ENCODE results near the gene TRAF3. TPM values are rescaled to one million over a fixed set of nuclear protein-coding genes. Genes with fewer than 3 reads are reported as not detected.

TRAF3 gene
- 10.0 and 15.1 TPM in 2 replicates for total RNA-seq

GRCh38 chr14:102776761-102777710 lies at the start of gene TRAF3:
Gene TRAF3, plus strand, starts transcription at chr14:102777449. Its CDS starts 92,753 bp downstream, at chr14:102870202.

GRCh38 chr14:102922490-102923200 lies 145.4 kb downstream of the TRAF3 start, which contains the start of gene AMN:
Gene AMN, plus strand, starts transcription at chr14:102922663. Its CDS starts 26 bp downstream, at chr14:102922689.

Other genes starting within 250 kb of the TRAF3 start
- 23.7 and 29.8 TPM in 2 replicates for gene RCOR1, start 184.8 kb upstream of the TRAF3 start, total RNA-seq
- gene AMN, start 145.2 kb downstream of the TRAF3 start, total RNA-seq = 1.1 and 3.8 TPM in 2 replicates

All from airway epithelial cell (primary cell).